ENCODE measurements around the gene IL12A. TPM values are rescaled to one million over a fixed set of nuclear protein-coding genes. Genes with fewer than 3 reads are reported as not detected.

IL12A gene
- total RNA-seq, 1 experiment from 2014 or later, result 8.3 TPM

DNA sequence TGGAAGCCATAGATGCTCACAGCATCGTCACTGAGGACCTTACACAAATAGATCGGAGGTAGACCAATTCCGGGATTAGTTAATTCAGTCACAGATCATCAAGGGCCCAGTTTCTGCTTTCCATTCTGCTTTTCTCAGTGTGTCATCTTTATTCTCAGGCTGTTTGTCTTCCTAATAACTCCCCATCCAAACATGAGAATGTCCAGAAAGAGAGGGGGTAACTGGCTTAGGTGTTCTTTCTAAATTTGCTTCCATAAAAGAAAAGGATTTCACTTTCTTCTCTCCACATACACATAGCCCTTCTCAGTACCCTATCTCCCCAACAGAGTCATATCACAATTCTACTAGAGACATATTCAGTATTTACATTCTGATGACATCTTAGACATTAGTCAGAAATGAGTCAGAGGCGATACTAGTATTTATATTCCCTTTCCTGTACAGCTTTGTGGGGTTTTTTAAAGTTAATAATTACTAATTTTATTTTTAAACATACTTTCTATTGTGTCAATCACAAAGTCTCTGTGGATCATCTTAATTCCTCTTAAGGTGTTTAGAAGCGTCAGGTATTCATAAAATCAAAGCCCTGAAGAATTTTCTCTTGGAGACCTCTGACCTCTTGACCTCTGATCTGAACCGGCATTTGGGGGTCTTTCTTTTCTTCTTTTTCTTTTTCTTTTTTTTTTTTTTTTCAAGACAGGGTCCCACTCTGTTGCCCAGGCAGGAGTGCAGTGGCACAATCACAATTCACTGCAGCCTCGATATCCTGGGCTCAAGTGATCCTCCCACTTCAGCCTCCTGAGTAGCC lies 24.3 kb upstream of the IL12A start:
- peak overlapping the region; percentile 76 for H3K27ac ChIP-seq (ENCODE audit: low read length)
- H2AFZ ChIP-seq (ENCODE audit: low read length), result peak overlapping the region; percentile 56; the same call in 1 of the 2 replicates
- H3K27me3 ChIP-seq (ENCODE audit: low read length), result no peaks in the 10 kb centered on the region
- no peaks in the 10 kb centered on the region for H3K79me2 ChIP-seq (ENCODE audit: low read length)
- H3F3A ChIP-seq (ENCODE audit: low read length, unreplicated experiment), result peaks cover 4% of the 10 kb centered on the region
- ChIA-PET POLR2A (ENCODE audit: unreplicated experiment) (interaction anchor here (0.6 kb wide), 1 partner anchor 45 kb away, joined by 3 read pairs; no protein-coding TSS in a partner anchor), CTCF (interaction anchor here (0.6 kb wide), 1 partner anchor 80 kb away, joined by 3 read pairs; no protein-coding TSS in a partner anchor)
- DNase-seq (peak; percentile 94), ATAC-seq (peak; percentile 99)
- peak overlapping the region; percentile 30; the same call in 1 of the 2 replicates for H3K4me3 ChIP-seq (ENCODE audit: low read length)
- H3K9ac ChIP-seq (ENCODE audit: low read length), result no peak overlapping the region
- peaks cover 22% of the 10 kb centered on the region for H3K4me1 ChIP-seq (ENCODE audit: insufficient read depth, low read length)
- H4K20me1 ChIP-seq (ENCODE audit: low read length), result no peaks in the 10 kb centered on the region
- peak overlapping the region; percentile 71 for H3K4me2 ChIP-seq (ENCODE audit: low read length)
- TF ChIP-seq, protein P1, sequence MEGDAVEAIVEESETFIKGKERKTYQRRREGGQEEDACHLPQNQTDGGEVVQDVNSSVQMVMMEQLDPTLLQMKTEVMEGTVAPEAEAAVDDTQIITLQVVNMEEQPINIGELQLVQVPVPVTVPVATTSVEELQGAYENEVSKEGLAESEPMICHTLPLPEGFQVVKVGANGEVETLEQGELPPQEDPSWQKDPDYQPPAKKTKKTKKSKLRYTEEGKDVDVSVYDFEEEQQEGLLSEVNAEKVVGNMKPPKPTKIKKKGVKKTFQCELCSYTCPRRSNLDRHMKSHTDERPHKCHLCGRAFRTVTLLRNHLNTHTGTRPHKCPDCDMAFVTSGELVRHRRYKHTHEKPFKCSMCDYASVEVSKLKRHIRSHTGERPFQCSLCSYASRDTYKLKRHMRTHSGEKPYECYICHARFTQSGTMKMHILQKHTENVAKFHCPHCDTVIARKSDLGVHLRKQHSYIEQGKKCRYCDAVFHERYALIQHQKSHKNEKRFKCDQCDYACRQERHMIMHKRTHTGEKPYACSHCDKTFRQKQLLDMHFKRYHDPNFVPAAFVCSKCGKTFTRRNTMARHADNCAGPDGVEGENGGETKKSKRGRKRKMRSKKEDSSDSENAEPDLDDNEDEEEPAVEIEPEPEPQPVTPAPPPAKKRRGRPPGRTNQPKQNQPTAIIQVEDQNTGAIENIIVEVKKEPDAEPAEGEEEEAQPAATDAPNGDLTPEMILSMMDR (conservative IDR thresholded peaks at IDR 0.05; ENCODE audit: low read depth, low read length), result no peak
- no peak for TF ChIP-seq EZH2 (IDR thresholded peaks at IDR 0.05; ENCODE audit: low read length, unreplicated experiment)
- no peak for TF ChIP-seq EZH2phosphoT487 (IDR thresholded peaks at IDR 0.05; ENCODE audit: borderline replicate concordance, low read length)
- no peaks in the 10 kb centered on the region for H3K36me3 ChIP-seq (ENCODE audit: low read depth, low read length)
- no peaks in the 10 kb centered on the region for H3K9me2 ChIP-seq (replicated peaks; ENCODE audit: low read length)
- no peaks in the 10 kb centered on the region for H3K9me3 ChIP-seq (ENCODE audit: low read length)
- BruUV-seq (replicated peaks), result no TSS peak
- intact Hi-C loops (cut with micrococcal nuclease), result loop anchor here (2.0 to 5.0 kb wide), 2 partner anchors 22 to 37 kb away; no protein-coding TSS in a partner anchor

- H3K27ac ChIP-seq (ENCODE audit: low read length), result no peak overlapping the region
- H3K36me3 ChIP-seq (ENCODE audit: low read depth, low read length), result no peaks in the 10 kb centered on the region
- intact Hi-C loops (cut with micrococcal nuclease), result no loop called here
- H2AFZ ChIP-seq (ENCODE audit: low read length), result no peak overlapping the region
- no peak for ATAC-seq
- no TSS peak for BruUV-seq (replicated peaks)
- TF ChIP-seq, protein P1 (conservative IDR thresholded peaks at IDR 0.05; ENCODE audit: low read depth, low read length), result no peak
- no peaks in the 10 kb centered on the region for H3K4me1 ChIP-seq (ENCODE audit: insufficient read depth, low read length)
- H4K20me1 ChIP-seq (ENCODE audit: low read length), result no peaks in the 10 kb centered on the region
- no peak overlapping the region for H3K4me3 ChIP-seq (ENCODE audit: low read length)
- H3K9me2 ChIP-seq (replicated peaks; ENCODE audit: low read length), result no peaks in the 10 kb centered on the region
- DNase-seq, result no peak
- H3K9me3 ChIP-seq (ENCODE audit: low read length), result no peaks in the 10 kb centered on the region
- H3K9ac ChIP-seq (ENCODE audit: low read length), result no peak overlapping the region
- ChIA-PET POLR2A (ENCODE audit: unreplicated experiment) (no interaction called here), CTCF (no interaction called here)
- no peaks in the 10 kb centered on the region for H3K79me2 ChIP-seq (ENCODE audit: low read length)
- no peak overlapping the region for H3K4me2 ChIP-seq (ENCODE audit: low read length)
- no peaks in the 10 kb centered on the region for H3K27me3 ChIP-seq (ENCODE audit: low read length)
- no peaks in the 10 kb centered on the region for H3F3A ChIP-seq (ENCODE audit: low read length, unreplicated experiment)
Observed at GRCh38 chr3:159971311-159971710, 17.3 kb upstream of the IL12A start.

- ChIA-PET CTCF (no interaction called here), POLR2A (ENCODE audit: unreplicated experiment) (no interaction called here)
- Histone ChIP-seq H3K9ac (ENCODE audit: low read length) (no peak overlapping the region), H3F3A (ENCODE audit: low read length, unreplicated experiment) (no peaks in the 10 kb centered on the region), H3K4me3 (ENCODE audit: low read length) (no peak overlapping the region), H3K4me2 (ENCODE audit: low read length) (no peak overlapping the region), H3K27ac (ENCODE audit: low read length) (no peak overlapping the region), H3K27me3 (ENCODE audit: low read length) (no peaks in the 10 kb centered on the region), H4K20me1 (ENCODE audit: low read length) (no peaks in the 10 kb centered on the region), H3K4me1 (ENCODE audit: insufficient read depth, low read length) (no peaks in the 10 kb centered on the region), H3K9me2 (replicated peaks; ENCODE audit: low read length) (no peaks in the 10 kb centered on the region), H2AFZ (ENCODE audit: low read length) (no peak overlapping the region), H3K36me3 (ENCODE audit: low read depth, low read length) (no peaks in the 10 kb centered on the region), H3K79me2 (ENCODE audit: low read length) (no peaks in the 10 kb centered on the region), H3K9me3 (ENCODE audit: low read length) (no peaks in the 10 kb centered on the region)
- intact Hi-C loops (cut with micrococcal nuclease), result no loop called here
- DNase-seq, result no peak
- BruUV-seq (replicated peaks), result no TSS peak
- no peak for ATAC-seq
- TF ChIP-seq EZH2 (IDR thresholded peaks at IDR 0.05; ENCODE audit: low read length, unreplicated experiment), result no peak
Observed at GRCh38 chr3:159977295-159977694, 11.3 kb upstream of the IL12A start.

All from PC-3 (cell line).